Heart left ventricle (tissue), 13 donors: ENCODE measurements around the gene PLCB1.

Experiments
- CTCF ChIP-seq, 12 donors: fragments of 200-600 bp; sonication (generic) in 4 of 12; IDR thresholded peaks; one replicate each; pipeline versions ENCODE4 v1.5.0 to v1.8.0; 2018 to 2022; ENCODE audit warnings: antibody characterized with exemption in 12 of 12, mild to moderate bottlenecking in 5 of 12
- POLR2A ChIP-seq, 2 donors: fragments of 450-650 bp; IDR thresholded peaks; one replicate each; pipeline ENCODE4 v1.6.1; 2017; ENCODE audit warnings: antibody characterized with exemption in 2 of 2, mild to moderate bottlenecking in 2 of 2, moderate library complexity in 2 of 2
- donor health status: ischemic (EF 13 %, LVEDD 7.1; RV severe dilation, severe dysfunction).
- donor health status: DM: no; HTN: yes; CAD: no.
- donor health status: DM: no; HTN: no; CAD: no.
- donor health status: ischemic (EF 25% LVEDD 6.9; RV normal size, moderate dysfunction).
- donor health status: ischemic (EF 25% LVEDD 5.7; RV mildly dilated, moderate dysfunction).
- donor health status: ischemic (EF 35%, LVEDD 5.7; RV mildly dilated, moderate dysfunction).
- donor health status: nonischemic (EF 11% LVEDD 7.7; RV severe dilation, severe dysfunction).
- donor health status: DM: yes; HTN: yes; CAD: no.
- donor health status: PGD.
- donor health status: ischemic (EF 29% LVEDD 5.4; RV normal size, mild dysfunction).
- donor health status: nonischemic (EF 23%, LVEDD 6.1; RV moderate dilation, normal function).

GRCh38 chr20:8390037-8390433 is 258.0 kb downstream of the PLCB1 start:
- TF ChIP-seq CTCF (IDR thresholded peaks at IDR 0.05) (no peak), POLR2A (IDR thresholded peaks at IDR 0.05) (no peak)
